GM23338 (cell line): ENCODE results near the gene METAP1D. TPM values are rescaled to one million over a fixed set of nuclear protein-coding genes. Genes with fewer than 3 reads are reported as not detected.
A peak's percentile ranks its signal among the peaks of the same experiment; 100 is the strongest.

ENCODE experiments used
- ATAC-seq: fragments of 200-7000 bp; cut with Tn5 transposase; 3 replicates; pipeline ENCODE4 v1.9.1; 2020
- DNase-seq: peaks from one replicate; pipeline ENCODE4 v3.0.0-alpha.2; 2015; ENCODE audit warnings: low spot score
- H2AFZ ChIP-seq: fragments of 200-600 bp; sonication (generic); 2 replicates; pipeline ENCODE4 v1.8.0; 2016; ENCODE audit warnings: antibody characterized with exemption, mild to moderate bottlenecking, moderate library complexity
- H3F3A ChIP-seq: fragments of 200-600 bp; sonication (generic); replicated peaks from 2 replicates; pipeline ENCODE4 v1.8.0; 2017; ENCODE audit warnings: antibody characterized with exemption, mixed run types, low read depth
- H3K27ac ChIP-seq: fragments of 200-600 bp; sonication (generic); 2 replicates; pipeline ENCODE4 v1.6.1; 2016; ENCODE audit warnings: low read depth
- H3K27me3 ChIP-seq: fragments of 200-600 bp; sonication (generic); 2 replicates; pipeline ENCODE4 v1.8.0; 2016; ENCODE audit warnings: mild to moderate bottlenecking, mixed run types, moderate library complexity; ENCODE audit not compliant: insufficient read depth
- H3K36me3 ChIP-seq: fragments of 200-600 bp; sonication (generic); 2 replicates; pipeline ENCODE4 v1.8.0; 2016; ENCODE audit warnings: mild to moderate bottlenecking; ENCODE audit not compliant: insufficient read depth
- H3K4me1 ChIP-seq: fragments of 200-600 bp; sonication (generic); 2 replicates; pipeline ENCODE4 v1.8.0; 2016; ENCODE audit warnings: mild to moderate bottlenecking, moderate library complexity; ENCODE audit not compliant: insufficient read depth
- H3K4me2 ChIP-seq: fragments of 200-600 bp; sonication (generic); 2 replicates; pipeline ENCODE4 v1.7.1; 2017; ENCODE audit warnings: mixed run types
- H3K4me3 ChIP-seq: fragments of 200-600 bp; sonication (generic); 2 replicates; pipeline ENCODE4 v1.6.1; 2016; ENCODE audit warnings: mixed run types
- H3K79me2 ChIP-seq: fragments of 200-600 bp; sonication (generic); replicated peaks from 2 replicates; pipeline ENCODE4 v1.8.0; 2017; ENCODE audit warnings: mild to moderate bottlenecking; ENCODE audit not compliant: insufficient read depth
- H3K9me2 ChIP-seq: fragments of 200-600 bp; sonication (generic); 2 replicates; pipeline ENCODE4 v1.8.0; 2017; ENCODE audit not compliant: insufficient read depth
- H4K20me1 ChIP-seq: fragments of 200-600 bp; sonication (generic); replicated peaks from 2 replicates; pipeline ENCODE4 v1.8.0; 2017; ENCODE audit warnings: mild to moderate bottlenecking; ENCODE audit not compliant: insufficient read depth
- H3K27ac Mint-ChIP-seq: 2 replicates; pipeline ENCODE4 v1.8.0; 2020; ENCODE audit warnings: inconsistent platforms, mild to moderate bottlenecking, moderate library complexity, mixed read lengths
- H3K27me3 Mint-ChIP-seq: 3 replicates; pipeline ENCODE4 v1.8.0; 2022; ENCODE audit warnings: low read depth, mild to moderate bottlenecking, moderate library complexity, mixed read lengths, inconsistent platforms; ENCODE audit not compliant: insufficient read depth, poor library complexity
- H3K36me3 Mint-ChIP-seq: 3 replicates; pipeline ENCODE4 v1.8.0; 2021; ENCODE audit warnings: low read depth, mild to moderate bottlenecking, inconsistent platforms, moderate library complexity, mixed read lengths
- H3K4me1 Mint-ChIP-seq: 3 replicates; pipeline ENCODE4 v1.8.0; 2020; ENCODE audit warnings: mild to moderate bottlenecking, inconsistent platforms, mixed read lengths
- H3K4me3 Mint-ChIP-seq: 3 replicates; pipeline ENCODE4 v1.8.0; 2021; ENCODE audit warnings: moderate library complexity, mild to moderate bottlenecking, inconsistent platforms, mixed read lengths
- H3K9me3 Mint-ChIP-seq: 3 replicates; pipeline ENCODE4 v1.8.0; 2020; ENCODE audit warnings: moderate library complexity, mild to moderate bottlenecking, inconsistent platforms, mixed read lengths
- CTCF ChIP-seq, 2 experiments: fragments of 200-600 bp in 1 of 2; sonication (generic) in 1 of 2; conservative IDR thresholded peaks; 2 replicates each; pipeline versions ENCODE4 v1.5.1 to v1.6.1; 2016 to 2017; ENCODE audit warnings: antibody characterized with exemption in 2 of 2, low read depth in 2 of 2, mild to moderate bottlenecking in 2 of 2, moderate library complexity in 1 of 2
- EZH2 ChIP-seq: fragments of 200-600 bp; sonication (generic); IDR thresholded peaks from one replicate; pipeline ENCODE4 v1.8.0; 2017; ENCODE audit warnings: antibody characterized with exemption, mild to moderate bottlenecking, low read depth; ENCODE audit not compliant: unreplicated experiment
- JUNB ChIP-seq: IDR thresholded peaks from one replicate; pipeline ENCODE4 v1.6.1; 2016; ENCODE audit warnings: antibody characterized with exemption; ENCODE audit not compliant: unreplicated experiment
- NANOG ChIP-seq: IDR thresholded peaks from 2 replicates; pipeline ENCODE4 v1.6.1; 2016; ENCODE audit warnings: antibody characterized with exemption, borderline replicate concordance
- STAT1 ChIP-seq: IDR thresholded peaks from one replicate; pipeline ENCODE4 v1.6.1; 2016; ENCODE audit warnings: antibody characterized with exemption; ENCODE audit not compliant: unreplicated experiment
- ZNF114 ChIP-seq: fragments of 250-450 bp; sonication (Bioruptor Pico); IDR thresholded peaks from 2 replicates; pipeline ENCODE4 v1.5.0; 2020; ENCODE audit warnings: mild to moderate bottlenecking, moderate library complexity
- ZNF331 ChIP-seq: fragments of 250-450 bp; sonication (Bioruptor Pico); IDR thresholded peaks from 2 replicates; pipeline ENCODE4 v1.5.0; 2020; ENCODE audit warnings: low read depth, mild to moderate bottlenecking, moderate library complexity
- polyA plus RNA-seq: library from polyadenylated mRNA; unstranded; fragments of >200 nt; fragmentation: Nextera tagmentation; extraction: Ambion mirVana; gene quantifications from 2 replicates; pipeline ENCODE4 v1.2.1, GENCODE V29; 2016
- total RNA-seq: library from RNA; depleted of rRNA; stranded (reverse); fragments of >200 nt; shearing (Covaris generic); gene quantifications from 2 replicates; pipeline ENCODE4 v1.2.3, GENCODE V29; 2014
- TF ChIP-seq, protein P1 (sequence below): IDR thresholded peaks from 2 replicates; pipeline ENCODE4 v1.6.1; 2016; ENCODE audit warnings: antibody characterized with exemption

The METAP1D gene
- total and polyA plus RNA-seq, 2 experiments from 2014 or later, result 12.8 to 15.5 TPM

DNA sequence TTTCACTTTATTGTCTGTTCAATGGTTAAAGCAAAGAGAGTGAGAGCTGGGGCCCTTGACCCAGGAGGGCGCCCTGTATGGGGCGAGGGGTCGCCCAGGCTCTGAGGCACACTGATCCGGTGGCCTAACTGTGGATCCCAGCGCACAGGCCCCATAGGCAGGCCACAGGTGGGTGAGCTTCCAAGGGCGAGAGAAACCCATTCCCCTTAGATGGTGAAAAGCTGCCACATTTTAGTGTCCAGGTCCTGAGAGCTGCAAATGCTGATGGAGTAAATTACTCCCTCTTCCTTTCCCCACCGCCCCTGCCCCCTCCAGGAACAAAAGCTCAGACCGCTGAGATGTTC, 108.8 kb downstream of the METAP1D start:
- peaks cover 95% of the 10 kb centered on the region for H3K27me3 ChIP-seq
- H3K9me2 ChIP-seq, result no peaks in the 10 kb centered on the region
- Mint-ChIP-seq H3K4me1 (peaks cover 34% of the 10 kb centered on the region), H3K36me3 (peaks cover 3% of the 10 kb centered on the region; the same call in 1 of the 3 replicates), H3K27ac (no peak overlapping the region), H3K9me3 (peaks cover 3% of the 10 kb centered on the region; the same call in 1 of the 3 replicates), H3K4me3 (peak overlapping the region; percentile 46), H3K27me3 (peaks cover 78% of the 10 kb centered on the region)
- H3K79me2 ChIP-seq, result no peaks in the 10 kb centered on the region
- peaks cover 12% of the 10 kb centered on the region; the same call in 1 of the 2 replicates for H4K20me1 ChIP-seq
- H3K4me1 ChIP-seq, result peaks cover 27% of the 10 kb centered on the region
- ATAC-seq, result peak; percentile 5
- no peak for TF ChIP-seq CTCF (conservative IDR thresholded peaks at IDR 0.05; ENCODE audit: low read depth in 2 of 2)
- TF ChIP-seq NANOG, result no peak
- TF ChIP-seq JUNB, result no peak
- TF ChIP-seq STAT1, result no peak
- TF ChIP-seq, protein P1, sequence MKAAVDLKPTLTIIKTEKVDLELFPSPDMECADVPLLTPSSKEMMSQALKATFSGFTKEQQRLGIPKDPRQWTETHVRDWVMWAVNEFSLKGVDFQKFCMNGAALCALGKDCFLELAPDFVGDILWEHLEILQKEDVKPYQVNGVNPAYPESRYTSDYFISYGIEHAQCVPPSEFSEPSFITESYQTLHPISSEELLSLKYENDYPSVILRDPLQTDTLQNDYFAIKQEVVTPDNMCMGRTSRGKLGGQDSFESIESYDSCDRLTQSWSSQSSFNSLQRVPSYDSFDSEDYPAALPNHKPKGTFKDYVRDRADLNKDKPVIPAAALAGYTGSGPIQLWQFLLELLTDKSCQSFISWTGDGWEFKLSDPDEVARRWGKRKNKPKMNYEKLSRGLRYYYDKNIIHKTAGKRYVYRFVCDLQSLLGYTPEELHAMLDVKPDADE, result no peak
- no peak for TF ChIP-seq ZNF114 (CRISPR knock-in tag)
- TF ChIP-seq EZH2, result peak; percentile 84
- H3K36me3 ChIP-seq, result no peaks in the 10 kb centered on the region
- peak overlapping the region; percentile 46 for H3K4me3 ChIP-seq
- peaks cover 31% of the 10 kb centered on the region; the same call in 1 of the 2 replicates for H3F3A ChIP-seq
- H3K4me2 ChIP-seq, result peak overlapping the region; percentile 75
- DNase-seq, result peak; percentile 14
- no peak overlapping the region for H3K27ac ChIP-seq
- no peak overlapping the region for H2AFZ ChIP-seq

GRCh38 chr2:172109256-172109987, 109.7 kb downstream of the METAP1D start:
- Histone ChIP-seq H3K27me3 (peaks cover 86% of the 10 kb centered on the region), H3K36me3 (no peaks in the 10 kb centered on the region), H3K4me1 (peaks cover 22% of the 10 kb centered on the region), H3F3A (peaks cover 27% of the 10 kb centered on the region; the same call in 1 of the 2 replicates), H3K9me2 (no peaks in the 10 kb centered on the region), H3K27ac (no peak overlapping the region), H3K79me2 (no peaks in the 10 kb centered on the region), H2AFZ (peak overlapping the region; percentile 97), H3K4me3 (peak overlapping the region; percentile 59), H3K4me2 (peak overlapping the region; percentile 87), H4K20me1 (peaks cover 12% of the 10 kb centered on the region; the same call in 1 of the 2 replicates)
- TF ChIP-seq EZH2, result peak; percentile 74
- no peak for TF ChIP-seq ZNF331
- DNase-seq, result peak; percentile 57
- H3K4me3 Mint-ChIP-seq, result peak overlapping the region; percentile 67
- H3K36me3 Mint-ChIP-seq, result peaks cover 3% of the 10 kb centered on the region; the same call in 1 of the 3 replicates
- ATAC-seq, result peak; percentile 13
- H3K27me3 Mint-ChIP-seq, result peaks cover 73% of the 10 kb centered on the region
- no peak overlapping the region for H3K27ac Mint-ChIP-seq
- peaks cover 3% of the 10 kb centered on the region; the same call in 1 of the 3 replicates for H3K9me3 Mint-ChIP-seq
- peaks cover 31% of the 10 kb centered on the region for H3K4me1 Mint-ChIP-seq
